Activated CD4-positive, alpha-beta T cell treated with anti-CD3 and anti-CD28 coated beads, Interleukin-2, amount 50 U/mL, for 16 hours (primary cell): ENCODE results near the gene COG5.

Source experiments
- DNase-seq: peaks from one replicate; pipeline ENCODE4 v3.0.0-alpha.2; 2020

Gene COG5

DNA sequence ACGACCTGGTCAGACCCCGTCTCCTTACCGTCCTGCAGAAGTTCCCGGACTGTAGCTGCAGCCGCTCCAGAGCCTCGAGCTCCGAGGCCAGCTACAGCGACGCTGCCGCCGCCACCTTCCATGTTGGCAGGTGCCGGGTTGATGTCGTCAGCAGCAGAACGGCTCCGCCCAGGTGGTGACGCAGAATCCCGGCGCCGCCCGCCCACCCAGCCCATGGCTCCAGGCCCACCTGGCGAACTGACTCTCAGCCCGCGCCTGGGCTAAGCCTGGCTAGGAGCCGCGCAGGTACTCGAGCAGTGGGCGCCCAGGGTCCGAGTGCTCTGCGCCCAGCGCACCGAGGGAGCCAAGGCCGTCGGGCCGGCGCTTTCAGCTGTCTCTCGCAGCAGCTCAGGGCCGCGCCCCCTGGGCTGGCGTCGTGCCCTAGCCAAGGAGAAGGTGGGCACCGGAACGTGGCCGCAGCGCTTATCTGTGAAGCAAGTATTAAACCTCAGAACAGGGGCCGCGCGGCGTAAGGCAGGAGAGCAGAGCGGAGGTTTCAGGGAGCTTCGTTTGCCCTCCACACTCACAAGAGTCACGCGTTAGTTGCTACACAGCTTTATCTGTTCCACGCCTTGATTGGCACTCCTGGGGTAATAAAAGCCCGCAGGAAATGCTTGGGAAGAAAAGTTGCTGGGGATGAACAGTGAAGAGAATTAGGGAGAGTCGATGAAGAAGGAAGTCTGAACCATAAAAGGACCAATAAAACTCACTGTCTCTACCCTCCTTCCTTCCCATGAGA is at the start of gene COG5, which contains the start of gene DUS4L:
TSS of gene COG5 (minus strand) at position 146 of the 778 bp plus-strand sequence. CDS start at position 122, 24 bp downstream.
TSS of gene DUS4L (plus strand) at position 197 of the 778 bp plus-strand sequence. CDS start 3,100 bp downstream, outside the sequence.
- DNase-seq = peak; percentile 82

DNA sequence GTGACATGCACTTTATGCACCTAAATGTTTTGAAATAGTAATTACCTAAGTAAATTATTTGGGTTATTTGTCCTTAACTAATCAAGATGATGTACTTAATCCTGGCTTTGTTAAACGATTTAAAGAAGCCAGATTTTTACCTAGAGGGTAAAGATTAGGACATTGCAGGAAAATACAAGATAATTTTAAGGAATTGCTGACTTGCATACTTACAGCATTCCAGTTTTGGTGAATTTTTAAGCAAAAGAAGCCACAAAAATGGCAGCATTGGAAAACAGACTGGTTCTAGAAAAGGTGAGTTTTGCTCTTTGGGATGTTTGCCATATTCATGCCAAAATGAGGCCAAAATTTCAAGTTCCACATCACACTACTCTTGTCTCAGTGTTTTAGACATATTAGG is 49.7 kb upstream of the COG5 start:
- DNase-seq = no peak

DNA sequence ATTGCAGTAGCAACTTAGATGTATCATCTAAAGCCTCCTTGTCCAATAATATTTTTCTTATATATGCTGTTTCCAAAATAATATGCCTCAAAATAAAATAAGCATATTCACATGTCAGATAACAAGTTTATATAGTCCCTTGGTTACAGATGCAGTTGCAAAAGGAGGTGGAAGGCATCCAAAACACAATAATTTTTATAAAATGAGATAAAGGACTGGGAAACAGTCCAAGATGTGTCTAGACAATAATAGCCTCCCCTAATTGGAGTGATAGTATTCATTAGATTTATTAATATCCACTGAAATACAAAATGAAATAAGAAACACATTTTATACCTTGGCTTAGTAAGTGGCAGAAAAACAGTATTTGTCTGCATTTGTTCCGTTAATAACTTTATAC is 46.6 kb upstream of the COG5 start:
- DNase-seq = no peak

DNA sequence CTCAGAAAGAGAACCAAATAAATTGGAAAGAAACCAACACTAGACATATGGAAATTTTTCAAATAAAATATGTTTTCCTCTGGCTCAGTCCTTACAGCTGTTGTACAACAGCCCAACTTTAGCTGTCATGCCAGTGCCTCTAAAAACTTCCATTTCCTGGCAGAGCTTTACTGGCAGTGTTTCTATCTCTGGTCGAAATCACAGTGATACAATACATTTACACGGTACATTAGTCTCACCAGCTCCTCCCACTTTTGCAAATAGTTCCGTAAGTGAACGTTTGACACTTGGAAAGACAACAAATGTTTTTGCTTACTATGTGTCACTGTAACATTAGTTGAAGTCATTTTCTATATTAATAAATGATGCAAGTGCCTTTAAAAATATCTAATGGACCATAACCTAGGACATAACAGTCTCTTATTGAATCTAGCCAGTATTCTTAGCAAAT is 46.1 kb upstream of the COG5 start:
- no peak for DNase-seq

DNA sequence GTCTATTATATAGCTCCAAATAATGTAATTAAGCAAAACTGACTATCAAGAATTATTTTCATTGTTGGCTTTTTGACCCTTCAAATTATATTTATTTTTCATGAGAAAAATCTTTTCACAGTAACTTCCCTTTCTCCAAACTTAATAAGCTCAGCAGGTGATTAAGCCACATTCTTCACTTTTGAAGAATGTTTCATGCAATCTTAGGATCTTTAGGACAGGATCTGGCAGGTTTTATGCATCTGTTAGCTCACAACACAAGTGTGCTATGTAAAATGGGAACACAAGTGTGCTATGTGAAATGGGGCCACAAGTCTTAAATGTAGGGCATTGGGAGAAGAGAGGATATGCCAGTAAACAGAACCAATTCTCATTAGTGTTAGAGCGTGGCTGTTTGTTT is 42.6 kb upstream of the COG5 start:
- DNase-seq = no peak

DNA sequence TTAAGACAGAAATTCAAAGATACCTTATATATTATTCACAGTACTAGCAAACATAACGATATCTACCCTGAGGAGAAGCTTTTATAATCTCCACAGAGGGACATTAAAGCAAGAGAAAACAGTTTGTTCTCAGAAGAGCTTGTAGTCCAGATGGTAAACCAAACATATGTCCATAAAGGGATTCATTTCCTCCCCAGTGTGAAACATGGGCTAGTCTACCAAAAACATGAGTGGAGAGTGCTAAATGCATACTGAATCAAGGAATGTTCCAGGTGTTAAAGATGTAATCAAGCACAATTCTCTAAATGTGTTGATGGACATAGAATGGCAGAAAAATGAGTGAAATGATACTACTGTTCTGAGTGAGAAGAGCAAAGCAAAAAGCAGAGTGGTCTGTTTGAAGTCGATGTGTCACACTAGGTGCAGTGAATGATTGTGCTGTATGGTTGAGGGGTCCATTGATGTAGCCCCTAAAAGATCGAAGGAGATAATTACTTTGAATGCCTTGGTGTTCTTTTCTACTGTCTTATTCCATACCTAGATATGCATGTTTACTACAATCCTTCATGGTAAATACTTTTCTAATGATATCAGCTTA is 41.6 kb upstream of the COG5 start:
- peak; percentile 8 for DNase-seq

DNA sequence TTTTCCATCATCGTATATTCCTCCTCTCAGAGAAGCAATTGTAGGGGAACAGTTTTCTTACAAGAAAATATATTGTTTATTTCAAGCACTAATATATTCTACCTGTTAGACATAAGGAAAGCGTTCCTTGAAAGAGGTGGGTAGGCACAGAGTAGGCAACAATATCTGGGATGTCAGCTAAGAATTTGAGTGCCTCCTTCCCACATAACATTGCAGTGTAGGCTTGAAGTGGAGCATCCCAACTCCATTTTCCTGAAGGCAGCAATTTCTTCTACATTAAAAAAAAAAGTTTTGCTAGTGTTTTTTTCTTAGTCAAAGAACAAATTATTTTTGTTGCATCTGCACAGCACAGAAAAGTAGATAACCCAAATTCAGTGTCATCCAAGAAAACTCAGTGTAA is 37.1 kb upstream of the COG5 start:
- DNase-seq = no peak

DNA sequence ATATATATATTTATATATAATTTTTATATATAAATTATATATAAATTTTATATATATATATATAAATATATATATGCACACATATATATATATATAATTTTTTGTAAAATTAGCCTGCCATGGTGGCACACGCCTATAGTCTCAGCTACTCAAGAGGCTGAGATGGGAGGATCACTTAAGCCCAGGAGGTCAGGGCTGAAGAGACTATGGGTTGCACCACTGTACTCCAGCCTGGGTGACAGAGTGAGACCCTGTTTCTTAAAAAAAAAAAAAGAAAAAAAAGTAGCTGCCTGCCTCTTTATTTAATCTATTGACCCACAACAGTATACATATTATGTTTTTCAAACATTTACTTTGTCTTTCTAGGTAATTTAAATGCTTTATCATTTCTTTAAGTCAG is 35.5 kb upstream of the COG5 start:
- no peak for DNase-seq

DNA sequence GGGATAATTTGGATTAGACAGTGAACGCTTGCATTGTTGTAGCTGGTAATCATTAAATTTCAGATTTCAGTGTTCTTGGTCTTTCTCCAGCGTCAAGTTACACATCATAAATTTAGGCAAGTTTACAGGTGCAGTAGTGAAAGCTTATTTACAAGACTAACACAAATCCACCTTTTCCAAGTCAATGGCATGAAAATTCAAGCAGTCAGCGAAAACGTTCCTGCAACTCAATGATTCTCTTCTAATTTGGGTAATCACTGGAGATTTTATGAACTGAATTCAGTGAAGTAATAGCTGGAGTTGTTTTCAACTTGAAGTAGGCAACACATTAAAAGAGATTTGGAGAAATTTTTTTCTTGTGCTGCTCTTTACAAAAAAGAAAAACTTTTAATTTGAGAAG is 34.2 kb upstream of the COG5 start:
- DNase-seq = no peak

DNA sequence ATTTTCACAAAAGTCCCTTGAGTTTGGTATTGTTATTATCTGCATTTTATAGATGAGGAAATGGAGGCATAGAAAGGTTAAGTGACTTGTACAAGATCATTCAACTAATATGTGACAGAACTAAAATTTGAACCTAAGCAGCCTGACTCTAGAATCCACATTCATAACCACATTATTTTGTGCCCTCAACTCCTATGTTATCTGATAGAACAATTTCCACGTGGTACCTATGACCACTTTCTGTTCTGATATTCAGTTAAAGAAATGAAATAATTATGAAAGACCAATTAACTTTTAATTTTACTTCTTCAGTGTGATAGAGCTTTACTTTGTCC is 33.8 kb upstream of the COG5 start:
- DNase-seq = no peak

DNA sequence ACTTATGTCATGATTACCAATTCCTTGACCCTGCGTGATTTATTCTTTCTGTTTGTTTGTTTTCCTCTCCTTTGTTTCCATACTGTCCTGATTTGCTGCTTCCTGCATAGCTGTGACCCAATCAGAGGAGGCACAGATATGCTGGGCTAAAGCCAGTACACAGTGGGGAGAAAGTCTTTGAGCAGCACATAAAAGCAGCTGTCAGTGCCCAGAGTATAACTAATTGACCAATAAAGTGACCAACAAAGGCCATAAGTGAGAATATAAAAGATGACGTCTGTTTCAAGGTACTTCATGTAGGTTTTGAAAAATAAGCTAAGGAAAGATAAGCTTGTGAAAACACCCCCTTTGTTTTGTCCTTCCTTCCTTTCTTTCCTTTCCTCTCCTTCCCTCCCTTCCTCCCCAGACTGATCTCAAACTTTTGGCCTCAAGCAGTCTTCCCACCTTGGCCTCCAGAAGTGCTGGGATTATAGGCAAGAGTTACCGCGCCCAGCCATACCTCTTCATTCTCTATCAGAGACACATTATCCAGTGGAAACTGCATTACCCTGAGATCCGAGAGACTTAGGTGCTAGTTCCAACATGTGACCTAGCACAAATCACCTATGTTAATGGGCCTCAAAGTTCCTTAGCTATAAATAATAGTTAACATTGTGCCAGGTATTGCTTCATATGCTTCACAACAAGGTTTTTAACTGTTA is 33.3 kb upstream of the COG5 start:
- no peak for DNase-seq

DNA sequence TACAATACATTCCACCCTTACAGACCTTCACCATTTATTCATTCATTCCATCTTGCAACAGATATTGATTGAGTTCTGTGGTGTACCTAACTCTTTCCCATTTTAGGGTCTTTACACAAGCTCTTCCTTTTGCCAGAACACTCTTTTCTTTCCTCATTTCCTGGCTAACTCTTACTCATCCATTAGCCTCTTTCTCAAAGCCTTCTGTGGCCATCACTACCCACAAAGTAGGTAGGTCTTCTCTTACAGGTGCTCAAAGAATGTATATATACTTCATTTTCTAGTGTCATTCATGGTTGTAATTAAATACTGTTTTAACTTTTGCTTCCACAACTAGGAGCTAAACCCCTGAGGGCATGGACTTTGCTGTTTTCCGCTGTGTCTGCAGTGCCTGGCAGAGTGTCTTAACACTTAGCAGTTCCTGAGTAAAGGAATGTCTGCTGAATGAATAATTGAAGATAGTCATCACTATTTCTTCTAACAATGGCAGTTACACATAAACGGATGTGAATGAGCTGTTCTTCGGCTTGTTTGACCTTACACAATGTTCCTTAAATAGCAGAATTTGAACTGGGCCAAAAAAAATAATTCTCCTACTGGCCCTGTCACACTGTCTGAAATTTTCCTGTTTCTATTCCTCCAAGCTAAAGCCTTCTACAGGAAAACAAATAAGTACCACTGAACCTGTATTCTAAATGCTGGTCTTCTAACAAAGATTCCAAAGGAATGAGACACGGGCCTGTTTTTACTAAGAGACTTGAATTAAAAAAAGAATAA is 31.4 kb upstream of the COG5 start:
- no peak for DNase-seq

DNA sequence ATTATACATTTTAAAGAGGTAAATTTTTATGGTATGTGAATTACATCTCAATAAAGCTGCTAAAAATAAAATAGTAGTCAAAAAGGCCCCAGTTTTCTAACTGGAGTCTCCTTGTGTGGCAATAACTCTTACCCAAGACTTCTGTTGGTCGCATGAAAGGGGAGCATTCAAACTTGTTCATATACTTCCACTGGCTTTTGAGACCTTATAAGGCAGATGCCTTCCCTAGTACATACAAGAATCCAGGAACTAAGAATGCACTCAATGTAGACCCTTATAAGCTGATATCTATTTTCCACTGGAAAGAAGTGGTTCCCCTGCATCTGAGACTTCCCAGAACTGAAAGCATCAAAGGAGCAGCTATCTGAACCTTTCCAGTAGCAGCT is 29.3 kb upstream of the COG5 start:
- DNase-seq = no peak

DNA sequence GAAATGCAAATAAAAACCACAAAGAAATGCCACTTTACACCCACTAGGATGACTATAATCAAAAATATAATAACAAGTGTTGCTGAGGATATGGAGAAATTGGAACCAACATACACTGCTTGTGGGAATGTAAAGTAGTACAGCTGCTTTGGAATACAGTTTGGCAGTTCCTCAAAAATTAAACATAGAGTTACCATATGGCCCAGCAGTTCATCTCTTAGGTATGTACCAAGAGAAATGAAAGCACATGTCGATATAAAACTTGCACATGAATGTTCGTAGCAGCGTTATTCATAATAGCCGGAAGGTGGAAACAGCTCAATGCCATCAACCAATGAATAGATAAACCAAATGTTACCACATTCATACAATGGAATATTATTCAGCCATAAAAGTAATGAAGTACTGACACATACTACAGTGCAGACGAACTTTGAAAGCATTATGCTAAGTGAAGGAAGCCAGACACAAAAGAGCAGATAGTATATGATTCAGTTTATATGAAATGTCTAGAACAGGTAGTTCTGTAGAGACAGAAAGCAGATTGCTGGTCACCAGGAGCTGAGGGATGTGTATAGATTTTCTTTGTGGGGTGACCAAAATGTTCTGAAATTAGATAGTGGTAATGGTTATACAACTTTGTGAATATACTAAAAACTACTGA is 28.8 kb upstream of the COG5 start:
- no peak for DNase-seq

DNA sequence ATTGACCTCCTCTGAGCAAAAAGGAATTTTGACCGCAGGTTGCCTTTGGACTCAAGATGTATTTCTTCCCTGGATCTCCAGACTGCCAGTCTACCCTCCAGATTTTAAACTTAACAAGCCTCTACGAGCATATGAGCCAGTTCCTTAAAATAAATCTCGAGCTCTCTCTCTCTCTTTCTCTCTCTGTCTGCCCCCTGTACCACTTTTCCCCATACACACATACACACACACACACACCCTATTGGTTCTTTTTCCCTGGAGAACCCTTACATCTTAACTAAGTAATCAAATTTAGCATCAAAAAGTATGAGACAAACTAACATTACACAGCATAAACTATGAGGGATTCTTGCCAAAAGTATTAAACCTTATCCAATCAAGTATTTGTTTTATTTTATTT is 27.7 kb upstream of the COG5 start:
- DNase-seq = no peak

DNA sequence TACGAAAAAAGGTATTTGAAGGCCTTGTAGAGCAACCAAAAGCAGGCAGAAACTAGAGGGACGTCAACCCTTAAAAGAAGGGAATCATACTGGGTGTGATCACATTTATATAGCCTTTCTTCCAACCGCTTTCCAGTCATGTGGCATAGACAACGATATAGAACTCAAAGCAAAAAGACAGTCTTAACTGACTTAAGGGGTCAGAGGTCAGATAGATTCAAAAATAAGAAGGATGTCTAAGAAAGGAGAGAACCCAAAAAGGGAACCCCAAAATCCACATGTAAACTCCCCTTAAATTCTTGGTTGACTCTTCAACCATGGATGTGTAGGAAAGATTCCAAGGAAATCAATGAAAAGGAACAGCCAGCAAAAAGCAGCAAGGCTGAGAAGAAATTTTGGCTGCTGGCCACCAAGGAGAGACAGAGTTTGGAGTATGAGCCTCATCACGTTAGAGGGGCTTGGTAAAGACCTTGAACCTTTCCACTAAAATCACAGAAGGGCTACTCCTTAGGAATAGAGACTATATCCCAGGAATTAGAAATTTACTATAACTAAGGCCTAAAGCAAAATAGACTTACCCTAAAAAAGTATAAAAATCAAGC is 24.9 kb upstream of the COG5 start:
- no peak for DNase-seq

DNA sequence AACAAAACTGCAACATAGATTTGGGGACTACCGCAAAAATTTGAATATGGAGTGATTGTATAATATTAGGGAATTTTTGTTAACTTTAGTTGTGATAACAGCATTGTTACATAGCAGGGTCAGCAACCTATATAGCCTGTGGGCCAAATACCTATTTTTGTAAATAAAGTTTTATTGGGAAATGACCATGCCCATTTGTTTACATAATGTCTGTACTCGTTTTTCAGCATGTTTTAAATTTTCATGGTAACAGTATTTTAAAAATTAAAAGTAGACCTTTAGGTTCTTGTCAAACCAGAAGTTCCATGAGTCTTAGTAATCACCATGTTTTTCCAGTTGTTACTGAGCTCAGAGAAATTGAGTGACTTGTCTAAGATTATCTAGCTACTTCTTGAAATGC is 21.0 kb upstream of the COG5 start:
- no peak for DNase-seq

DNA sequence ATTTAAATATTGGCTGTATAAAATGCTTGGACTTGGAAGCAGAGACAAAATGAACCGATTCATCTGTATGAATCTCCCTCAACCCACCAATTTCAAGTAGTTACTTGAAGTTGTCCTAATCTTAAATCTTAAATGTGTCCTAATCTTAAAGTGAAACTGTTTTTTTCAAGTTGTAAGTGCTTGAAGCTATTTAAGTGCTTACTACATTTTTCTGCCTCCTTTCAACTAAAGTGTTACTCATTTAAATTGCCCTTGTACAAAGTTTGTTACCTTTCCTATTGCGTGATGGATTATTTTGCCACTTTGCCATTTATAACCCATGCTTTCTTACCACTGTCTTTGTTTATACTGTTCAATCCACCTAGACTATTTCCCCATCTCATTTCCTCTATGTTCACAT is 19.2 kb upstream of the COG5 start:
- no peak for DNase-seq

DNA sequence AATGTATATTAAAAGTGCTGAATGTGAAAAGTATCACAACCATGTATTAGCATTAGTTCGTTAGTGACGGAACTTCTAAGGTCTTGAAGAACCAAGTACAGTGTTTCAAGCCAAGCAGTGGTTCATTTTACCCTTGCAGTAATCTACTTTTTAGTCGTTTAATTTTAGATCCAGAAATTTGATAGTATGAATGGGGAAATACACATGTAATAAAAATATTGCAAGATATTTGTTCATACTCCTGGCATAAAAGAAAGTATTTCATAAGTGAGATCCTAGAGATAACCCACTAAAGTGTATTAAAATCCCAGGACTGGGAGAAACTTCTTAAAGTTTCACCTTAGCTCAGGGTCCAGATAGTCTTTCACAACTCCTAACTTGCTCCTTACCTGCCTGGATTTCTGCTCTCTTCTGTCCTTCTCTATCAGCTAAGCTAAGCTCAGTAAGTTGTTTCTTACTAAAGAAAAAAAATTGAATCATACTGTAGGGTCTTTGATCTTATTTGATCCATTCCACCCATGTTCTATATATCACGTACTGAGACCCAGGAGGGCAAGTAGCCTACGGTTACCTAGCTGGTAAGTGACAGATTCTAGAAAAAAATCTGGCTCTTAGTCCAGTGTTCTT is 17.8 kb upstream of the COG5 start:
- no peak for DNase-seq

DNA sequence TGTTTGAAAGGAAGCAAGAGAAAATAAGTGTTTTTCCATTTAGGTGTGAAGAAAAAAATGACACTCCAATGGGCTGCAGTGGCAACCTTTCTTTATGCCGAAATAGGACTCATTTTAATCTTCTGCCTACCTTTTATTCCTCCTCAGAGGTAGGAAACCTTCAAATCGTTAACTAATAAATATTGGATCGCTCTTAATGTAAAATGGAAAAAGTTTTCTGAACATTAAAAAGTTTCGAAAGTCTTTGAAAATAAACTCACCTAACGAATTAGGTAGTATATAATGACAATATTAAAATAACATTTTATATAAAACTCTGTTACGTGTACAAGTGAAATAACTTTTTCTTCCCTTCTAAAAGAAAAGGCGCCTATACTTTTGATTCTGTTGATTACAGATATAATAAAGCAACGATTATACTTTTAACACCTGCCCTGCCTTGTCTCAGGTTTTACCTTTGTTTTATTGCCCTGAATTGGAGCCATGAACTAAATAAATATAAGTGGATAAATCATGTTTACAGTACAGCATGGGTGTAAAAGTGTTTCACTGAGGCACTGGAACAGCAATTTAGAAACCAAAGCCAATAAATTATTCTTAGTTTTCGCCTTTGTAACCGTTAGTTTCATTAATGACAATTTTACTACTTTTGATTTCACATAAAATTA is 17.1 kb upstream of the COG5 start:
- DNase-seq = no peak
